ENCODE measurements around the gene OR51B4.

OR51B4 gene

GRCh38 chr11:5286901-5287300 is 14.8 kb downstream of the OR51B4 start:
- TF ChIP-seq CTCF (IDR thresholded peaks at IDR 0.05; ENCODE audit: low read length) = no peak
- no peak for TF ChIP-seq EZH2 (IDR thresholded peaks at IDR 0.05; ENCODE audit: borderline replicate concordance, low read length)
- no peaks in the 10 kb centered on the region for H3K4me1 ChIP-seq (ENCODE audit: insufficient read depth, low read length, severe bottlenecking)
- H3K9me3 ChIP-seq (ENCODE audit: low read length) = no peaks in the 10 kb centered on the region
- H3K36me3 ChIP-seq (ENCODE audit: insufficient read depth, low read length) = no peaks in the 10 kb centered on the region
- H3K4me3 ChIP-seq (ENCODE audit: low read depth, low read length, poor library complexity, severe bottlenecking) = no peak overlapping the region
- no peaks in the 10 kb centered on the region for H4K20me1 ChIP-seq (ENCODE audit: insufficient read depth, low read length)
- no peak overlapping the region for H3K4me2 ChIP-seq (ENCODE audit: low read length)
- H3F3A ChIP-seq (ENCODE audit: insufficient read depth, low read length) = no peaks in the 10 kb centered on the region
- no peak overlapping the region for H2AFZ ChIP-seq (ENCODE audit: low read length)
- H3K27ac ChIP-seq (ENCODE audit: low read depth, low read length, poor library complexity, severe bottlenecking) = no peak overlapping the region
- no peaks in the 10 kb centered on the region for H3K79me2 ChIP-seq (ENCODE audit: insufficient read depth, low read length)
- no peaks in the 10 kb centered on the region for H3K27me3 ChIP-seq (ENCODE audit: insufficient read depth, low read length)
- H3K9ac ChIP-seq (ENCODE audit: low read length) = no peak overlapping the region
- no peaks in the 10 kb centered on the region for H3K9me2 ChIP-seq (ENCODE audit: low read depth, low read length)

DNA sequence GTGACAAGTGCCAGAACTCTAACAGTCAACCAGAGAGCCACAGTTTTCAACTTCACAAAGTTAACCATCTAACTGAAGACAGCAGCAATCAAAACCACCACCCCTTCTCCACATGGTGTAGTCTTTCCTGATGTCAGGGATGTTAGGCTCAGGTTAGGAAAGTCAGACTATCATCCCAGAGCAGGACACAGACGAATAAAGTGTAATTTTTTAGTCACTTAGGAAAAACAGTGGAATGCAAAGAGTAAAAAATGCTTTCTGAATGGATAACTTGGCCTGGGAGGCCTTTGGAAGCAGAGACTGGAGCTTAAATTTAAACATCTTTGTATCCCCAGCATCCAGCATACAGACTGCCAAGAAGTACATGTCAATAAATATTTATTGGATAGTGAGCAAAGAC is 15.4 kb downstream of the OR51B4 start:
- Histone ChIP-seq H3K27ac (ENCODE audit: low read depth, low read length, poor library complexity, severe bottlenecking) (no peak overlapping the region), H3K4me2 (ENCODE audit: low read length) (no peak overlapping the region), H3K9ac (ENCODE audit: low read length) (no peak overlapping the region), H3K9me3 (ENCODE audit: low read length) (no peaks in the 10 kb centered on the region), H3K79me2 (ENCODE audit: insufficient read depth, low read length) (no peaks in the 10 kb centered on the region), H3K4me1 (ENCODE audit: insufficient read depth, low read length, severe bottlenecking) (no peaks in the 10 kb centered on the region), H4K20me1 (ENCODE audit: insufficient read depth, low read length) (no peaks in the 10 kb centered on the region), H3K4me3 (ENCODE audit: low read depth, low read length, poor library complexity, severe bottlenecking) (no peak overlapping the region), H3K36me3 (ENCODE audit: insufficient read depth, low read length) (no peaks in the 10 kb centered on the region), H2AFZ (ENCODE audit: low read length) (no peak overlapping the region), H3K27me3 (ENCODE audit: insufficient read depth, low read length) (no peaks in the 10 kb centered on the region), H3K9me2 (ENCODE audit: low read depth, low read length) (no peaks in the 10 kb centered on the region), H3F3A (ENCODE audit: insufficient read depth, low read length) (no peaks in the 10 kb centered on the region)
- TF ChIP-seq EZH2 (IDR thresholded peaks at IDR 0.05; ENCODE audit: borderline replicate concordance, low read length) = no peak
- TF ChIP-seq CTCF (IDR thresholded peaks at IDR 0.05; ENCODE audit: low read length) = no peak

GRCh38 chr11:5285703-5286340 is 15.9 kb downstream of the OR51B4 start:
- no peaks in the 10 kb centered on the region for H3K9me2 ChIP-seq (ENCODE audit: low read depth, low read length)
- TF ChIP-seq EZH2 (IDR thresholded peaks at IDR 0.05; ENCODE audit: borderline replicate concordance, low read length) (no peak), CTCF (IDR thresholded peaks at IDR 0.05; ENCODE audit: low read length) (no peak)
- no peak overlapping the region for H3K4me3 ChIP-seq (ENCODE audit: low read depth, low read length, poor library complexity, severe bottlenecking)
- H3F3A ChIP-seq (ENCODE audit: insufficient read depth, low read length) = no peaks in the 10 kb centered on the region
- no peaks in the 10 kb centered on the region for H3K27me3 ChIP-seq (ENCODE audit: insufficient read depth, low read length)
- H2AFZ ChIP-seq (ENCODE audit: low read length) = no peak overlapping the region
- H3K4me1 ChIP-seq (ENCODE audit: insufficient read depth, low read length, severe bottlenecking) = no peaks in the 10 kb centered on the region
- H3K79me2 ChIP-seq (ENCODE audit: insufficient read depth, low read length) = no peaks in the 10 kb centered on the region
- no peak overlapping the region for H3K27ac ChIP-seq (ENCODE audit: low read depth, low read length, poor library complexity, severe bottlenecking)
- no peak overlapping the region for H3K4me2 ChIP-seq (ENCODE audit: low read length)
- H3K9me3 ChIP-seq (ENCODE audit: low read length) = no peaks in the 10 kb centered on the region
- H3K36me3 ChIP-seq (ENCODE audit: insufficient read depth, low read length) = no peaks in the 10 kb centered on the region
- H4K20me1 ChIP-seq (ENCODE audit: insufficient read depth, low read length) = no peaks in the 10 kb centered on the region
- no peak overlapping the region for H3K9ac ChIP-seq (ENCODE audit: low read length)

Data from OCI-LY1 (cell line).